Cardiac muscle cell (in vitro differentiated cells and primary cell): ENCODE results near the gene PMPCA. TPM values are rescaled to one million over a fixed set of nuclear protein-coding genes. Genes with fewer than 3 reads are reported as not detected.

Source experiments
- DNase-seq, 2 donors: peaks; one replicate each; pipeline versions ENCODE4 v3.0.0 to v3.0.0-alpha.2; 2010 to 2017; ENCODE audit warnings: low read depth in 1 of 2, low spot score in 1 of 2
- H3K27ac ChIP-seq: fragments of 200-600 bp; sonication (generic); 2 replicates; pipeline ENCODE4 v1.5.1; 2016
- H3K27me3 ChIP-seq: fragments of 200-600 bp; sonication (generic); 2 replicates; pipeline ENCODE4 v1.6.0; 2016; ENCODE audit warnings: control low read depth
- H3K36me3 ChIP-seq: fragments of 200-600 bp; sonication (generic); 2 replicates; pipeline ENCODE4 v1.5.1; 2016; ENCODE audit warnings: control low read depth
- H3K4me1 ChIP-seq: fragments of 200-600 bp; sonication (generic); 2 replicates; pipeline ENCODE4 v1.8.1; 2017; ENCODE audit warnings: low read depth, mild to moderate bottlenecking, mixed run types
- H3K4me3 ChIP-seq: fragments of 200-600 bp; sonication (generic); 2 replicates; pipeline ENCODE4 v1.5.1; 2016; ENCODE audit warnings: mild to moderate bottlenecking
- H3K9me3 ChIP-seq: fragments of 200-600 bp; sonication (generic); 2 replicates; pipeline ENCODE4 v1.5.1; 2017; ENCODE audit warnings: low read depth, mild to moderate bottlenecking, control low read depth
- polyA plus RNA-seq: library from polyadenylated mRNA; unstranded; fragments of >200 nt; fragmentation: Nextera tagmentation; extraction: Ambion mirVana; gene quantifications from 2 replicates; pipeline ENCODE4 v1.2.1, GENCODE V29; 2016
- total RNA-seq: library from RNA; depleted of rRNA; stranded (reverse); fragments of >200 nt; gene quantifications from 2 replicates; pipeline ENCODE4 v1.2.3, GENCODE V29; 2016
- TF ChIP-seq, protein P1 (sequence below): IDR thresholded peaks from 2 replicates; pipeline ENCODE4 v1.5.1; 2012; ENCODE audit warnings: low read depth, mild to moderate bottlenecking, low read length

PMPCA gene
- total and polyA plus RNA-seq, 2 experiments from 2014 or later = 74.5 to 128 TPM

DNA sequence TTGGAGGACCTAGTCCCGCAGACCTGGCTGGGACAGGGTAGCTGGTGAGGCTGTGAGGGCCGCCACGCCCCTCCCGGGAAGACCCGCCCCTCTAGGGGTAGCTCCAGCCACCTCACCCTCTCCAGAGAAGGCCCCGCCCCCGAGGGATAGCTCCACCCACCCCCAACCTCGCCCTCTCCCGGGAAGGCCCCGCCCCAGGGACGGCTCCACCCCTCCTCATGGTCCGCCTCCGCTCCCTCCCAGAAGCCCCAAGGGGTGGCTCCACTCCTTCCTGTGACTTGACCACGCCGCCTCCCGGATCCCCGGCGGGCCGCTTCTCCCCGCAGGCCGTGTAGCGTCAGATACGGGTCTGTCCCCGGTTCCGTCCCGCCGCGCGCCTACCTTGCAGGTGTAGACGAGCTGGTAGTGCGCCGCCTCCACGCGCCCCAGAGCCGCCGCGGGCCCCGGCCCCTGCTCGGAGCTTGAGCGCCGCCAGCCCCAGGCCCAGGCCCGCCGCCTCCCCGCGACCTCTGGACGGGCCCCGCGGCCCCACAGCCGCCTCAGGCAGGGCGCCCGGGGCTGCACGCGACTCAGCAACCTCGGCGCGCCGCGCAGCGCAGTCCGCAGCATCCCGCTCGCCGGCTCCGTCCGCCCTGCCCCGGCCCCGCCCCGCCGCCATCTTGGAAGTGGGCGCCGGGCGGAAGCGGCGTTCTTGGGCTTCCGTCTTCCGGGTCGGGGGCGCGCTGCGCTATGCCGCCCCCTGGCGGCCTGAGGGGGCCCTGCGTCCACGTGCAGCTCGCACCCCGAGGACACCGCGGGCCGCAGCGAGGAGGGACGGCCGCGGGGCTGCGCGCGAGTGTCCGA is 47.1 kb upstream of the PMPCA start, which contains the start of gene DNLZ:
DNLZ (minus strand) TSS at position 639 of the 843 bp plus-strand sequence; CDS start at position 609, 30 bp downstream.
- DNase-seq = peak; percentile 95 to 97
- Histone ChIP-seq H3K27me3 (no peaks in the 10 kb centered on the region), H3K36me3 (peaks cover under 1% of the 10 kb centered on the region), H3K9me3 (no peaks in the 10 kb centered on the region), H3K4me3 (peak within 1 kb of the TSS; percentile 68), H3K27ac (peak within 1 kb of the TSS; percentile 15), H3K4me1 (no peaks in the 10 kb centered on the region)
- TF ChIP-seq, protein P1, sequence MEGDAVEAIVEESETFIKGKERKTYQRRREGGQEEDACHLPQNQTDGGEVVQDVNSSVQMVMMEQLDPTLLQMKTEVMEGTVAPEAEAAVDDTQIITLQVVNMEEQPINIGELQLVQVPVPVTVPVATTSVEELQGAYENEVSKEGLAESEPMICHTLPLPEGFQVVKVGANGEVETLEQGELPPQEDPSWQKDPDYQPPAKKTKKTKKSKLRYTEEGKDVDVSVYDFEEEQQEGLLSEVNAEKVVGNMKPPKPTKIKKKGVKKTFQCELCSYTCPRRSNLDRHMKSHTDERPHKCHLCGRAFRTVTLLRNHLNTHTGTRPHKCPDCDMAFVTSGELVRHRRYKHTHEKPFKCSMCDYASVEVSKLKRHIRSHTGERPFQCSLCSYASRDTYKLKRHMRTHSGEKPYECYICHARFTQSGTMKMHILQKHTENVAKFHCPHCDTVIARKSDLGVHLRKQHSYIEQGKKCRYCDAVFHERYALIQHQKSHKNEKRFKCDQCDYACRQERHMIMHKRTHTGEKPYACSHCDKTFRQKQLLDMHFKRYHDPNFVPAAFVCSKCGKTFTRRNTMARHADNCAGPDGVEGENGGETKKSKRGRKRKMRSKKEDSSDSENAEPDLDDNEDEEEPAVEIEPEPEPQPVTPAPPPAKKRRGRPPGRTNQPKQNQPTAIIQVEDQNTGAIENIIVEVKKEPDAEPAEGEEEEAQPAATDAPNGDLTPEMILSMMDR = peak; percentile 82

GRCh38 chr9:136363949-136364748 is 46.3 kb upstream of the PMPCA start:
- Histone ChIP-seq H3K4me1 (no peaks in the 10 kb centered on the region), H3K4me3 (no peak overlapping the region), H3K36me3 (no peaks in the 10 kb centered on the region), H3K27ac (no peak overlapping the region), H3K27me3 (no peaks in the 10 kb centered on the region), H3K9me3 (no peaks in the 10 kb centered on the region)
- DNase-seq = no peak
- TF ChIP-seq, protein P1 = no peak

DNA sequence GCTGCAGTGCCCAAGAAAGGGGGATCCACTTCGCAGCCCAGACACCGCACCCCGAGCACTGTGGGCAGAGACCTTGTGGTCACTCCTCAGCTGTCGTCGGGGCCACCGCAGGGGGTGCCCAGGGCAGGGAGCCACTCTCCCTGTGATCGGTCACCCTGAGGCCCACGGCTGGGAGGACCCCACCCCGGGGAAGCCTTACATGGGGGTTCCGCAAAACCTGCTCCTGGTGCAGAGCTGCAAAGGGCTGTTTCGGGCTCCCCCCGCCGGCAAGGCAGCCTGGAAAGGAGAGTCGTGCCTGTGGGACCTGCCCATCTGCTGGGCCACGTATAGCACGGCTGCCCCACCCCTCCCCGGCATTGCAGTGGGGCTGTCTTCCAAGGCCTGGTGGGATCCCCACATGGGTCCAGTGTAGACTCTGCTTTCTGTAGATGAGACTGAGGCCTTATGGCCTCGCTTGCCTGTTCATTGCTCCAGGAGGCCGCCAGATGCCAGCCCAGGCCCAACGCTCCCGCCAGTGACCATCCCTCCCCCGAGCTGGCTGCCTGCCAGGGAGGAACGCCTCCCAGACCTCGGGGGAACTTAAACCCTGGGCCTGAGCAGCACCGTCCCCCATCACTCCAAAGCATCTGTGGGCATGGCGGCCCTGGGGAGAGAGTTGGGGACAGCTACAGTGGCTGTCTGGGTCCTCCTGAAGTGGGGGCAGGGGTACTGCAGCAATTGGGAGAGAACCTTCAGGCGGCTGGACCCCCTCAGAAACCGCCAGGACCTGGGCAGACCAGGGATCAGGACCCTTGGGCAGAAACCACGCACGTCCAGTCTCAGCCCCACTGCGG is 45.3 kb upstream of the PMPCA start:
- Histone ChIP-seq H3K36me3 (no peaks in the 10 kb centered on the region), H3K4me1 (no peaks in the 10 kb centered on the region), H3K27me3 (no peaks in the 10 kb centered on the region), H3K27ac (no peak overlapping the region), H3K9me3 (no peaks in the 10 kb centered on the region), H3K4me3 (no peak overlapping the region)
- TF ChIP-seq, protein P1 = no peak
- DNase-seq = no peak

DNA sequence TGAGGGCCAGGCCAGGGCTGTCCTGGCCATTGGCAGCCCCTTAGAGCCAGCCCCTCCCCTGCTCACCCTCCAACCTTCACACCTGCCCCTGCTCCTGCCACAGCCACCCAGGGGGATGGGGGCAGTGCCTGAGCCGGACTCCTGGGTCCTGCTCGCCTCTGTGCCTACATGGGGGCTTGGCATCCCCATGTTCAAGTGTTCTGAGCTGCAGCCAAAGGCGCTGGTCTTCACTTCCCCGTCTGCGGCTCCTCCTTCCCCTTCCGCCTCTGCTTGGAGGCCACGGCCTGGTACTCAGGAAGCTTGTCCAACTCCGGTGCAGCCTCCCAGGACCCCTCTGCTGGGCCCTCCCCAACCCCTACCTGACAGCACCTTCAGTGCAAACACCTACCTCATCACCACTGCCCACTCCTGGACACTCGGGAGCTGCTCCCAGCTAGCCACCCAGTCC is 44.7 kb upstream of the PMPCA start:
- Histone ChIP-seq H3K4me1 (no peaks in the 10 kb centered on the region), H3K27ac (no peak overlapping the region), H3K4me3 (no peak overlapping the region), H3K36me3 (no peaks in the 10 kb centered on the region), H3K27me3 (no peaks in the 10 kb centered on the region), H3K9me3 (no peaks in the 10 kb centered on the region)
- TF ChIP-seq, protein P1 = no peak
- no peak for DNase-seq

GRCh38 chr9:136366826-136367225 is 43.6 kb upstream of the PMPCA start:
- H3K36me3 ChIP-seq = no peaks in the 10 kb centered on the region
- DNase-seq = no peak
- TF ChIP-seq, protein P1 = no peak
- H3K4me3 ChIP-seq = no peak overlapping the region
- H3K4me1 ChIP-seq = no peaks in the 10 kb centered on the region
- H3K27ac ChIP-seq = no peak overlapping the region
- no peaks in the 10 kb centered on the region for H3K9me3 ChIP-seq
- H3K27me3 ChIP-seq = no peaks in the 10 kb centered on the region
